IMR-90 (cell line): Measurements from ENCODE around the gene SORBS1. TPM values are rescaled to one million over a fixed set of nuclear protein-coding genes. Genes with fewer than 3 reads are reported as not detected.

Source experiments
- ATAC-seq: fragments of 200-7000 bp; cut with Tn5 transposase; 2 replicates; pipeline ENCODE4 v1.9.1; 2020; ENCODE audit warnings: low read depth, mild to moderate bottlenecking, moderate library complexity
- BruUV-seq: library from RNA; stranded (reverse); fragments of 400-500 nt; replicated peaks from 2 replicates; lab custom pipeline; 2021; lab: Mats Ljungman, UMichigan
- CTCF ChIA-PET: fragments of 300-600 bp; formaldehyde crosslinking; extraction: SDS; loops from one replicate; lab custom pipeline; 2021; ENCODE audit warnings: antibody characterized with exemption; lab: Yijun Ruan, JAX
- POLR2A ChIA-PET: fragments of 300-600 bp; sonication (Branson Sonifier 250); formaldehyde crosslinking; loops from one replicate; lab custom pipeline; 2022; ENCODE audit warnings: antibody characterized with exemption; ENCODE audit not compliant: unreplicated experiment; lab: Charles Lee
- DNase-seq: peaks from one replicate; pipeline ENCODE4 v3.0.0; 2013
- H2AFZ ChIP-seq: replicated peaks from 2 replicates; pipeline ENCODE3; 2013; ENCODE audit warnings: low read length, mild to moderate bottlenecking; ENCODE audit not compliant: poor library complexity
- H2AK5ac ChIP-seq: 2 replicates; pipeline ENCODE4 v1.6.1; 2013; ENCODE audit warnings: low read depth, low read length, inconsistent platforms
- H2AK9ac ChIP-seq: replicated peaks from 2 replicates; pipeline ENCODE3; 2013; ENCODE audit warnings: mild to moderate bottlenecking, low read depth, low read length, moderate library complexity; ENCODE audit not compliant: poor library complexity
- H2BK120ac ChIP-seq: 2 replicates; pipeline ENCODE4 v1.6.1; 2013; ENCODE audit warnings: low read depth, low read length, inconsistent platforms
- H2BK15ac ChIP-seq: 3 replicates; pipeline ENCODE4 v1.6.1; 2013; ENCODE audit warnings: low read depth, low read length, inconsistent platforms
- H2BK20ac ChIP-seq: 2 replicates; pipeline ENCODE4 v1.6.1; 2013; ENCODE audit warnings: low read depth, mild to moderate bottlenecking, inconsistent platforms, low read length, moderate library complexity
- H2BK5ac ChIP-seq: 2 replicates; pipeline ENCODE4 v1.6.1; 2013; ENCODE audit warnings: mild to moderate bottlenecking, low read depth, low read length, inconsistent platforms; ENCODE audit not compliant: poor library complexity, severe bottlenecking
- H3K14ac ChIP-seq: replicated peaks from 2 replicates; pipeline ENCODE4 v1.6.1; 2013; ENCODE audit warnings: low read depth, low read length, inconsistent platforms
- H3K18ac ChIP-seq: 2 replicates; pipeline ENCODE4 v1.6.1; 2013; ENCODE audit warnings: low read depth, low read length, control low read depth
- H3K23ac ChIP-seq: 2 replicates; pipeline ENCODE4 v1.6.1; 2013; ENCODE audit warnings: low read depth, low read length, inconsistent platforms
- H3K27ac ChIP-seq: 2 replicates; pipeline ENCODE4 v1.5.1; 2013; ENCODE audit warnings: mild to moderate bottlenecking, control low read depth, low read length; ENCODE audit not compliant: insufficient read depth
- H3K27me3 ChIP-seq: 2 replicates; pipeline ENCODE4 v1.6.1; 2013; ENCODE audit warnings: low read length; ENCODE audit not compliant: control insufficient read depth, insufficient read depth
- H3K36me3 ChIP-seq: 2 replicates; pipeline ENCODE4 v1.6.1; 2013; ENCODE audit warnings: low read length, mixed read lengths; ENCODE audit not compliant: control insufficient read depth, insufficient read depth
- H3K4ac ChIP-seq: 2 replicates; pipeline ENCODE4 v1.6.1; 2013; ENCODE audit warnings: low read depth, low read length, inconsistent platforms
- H3K4me1 ChIP-seq: 2 replicates; pipeline ENCODE4 v1.6.1; 2013; ENCODE audit warnings: low read length, mixed read lengths; ENCODE audit not compliant: control insufficient read depth, insufficient read depth
- H3K4me2 ChIP-seq: 2 replicates; pipeline ENCODE4 v1.6.1; 2013; ENCODE audit warnings: low read depth, mild to moderate bottlenecking, control low read depth, low read length, moderate library complexity
- H3K4me3 ChIP-seq: 2 replicates; pipeline ENCODE4 v1.5.1; 2013; ENCODE audit warnings: low read depth, mild to moderate bottlenecking, control low read depth, low read length, moderate library complexity; ENCODE audit not compliant: insufficient read depth
- H3K56ac ChIP-seq: 2 replicates; pipeline ENCODE4 v1.6.1; 2013; ENCODE audit warnings: low read length, inconsistent platforms; ENCODE audit not compliant: insufficient read depth; ENCODE audit errors: extremely low read depth
- H3K79me1 ChIP-seq, 2 experiments: 2 replicates each; pipeline ENCODE4 v1.6.1; 2013; ENCODE audit warnings: low read length in 2 of 2, inconsistent platforms in 1 of 2, low read depth in 1 of 2
- H3K9ac ChIP-seq: 2 replicates; pipeline ENCODE4 v1.6.1; 2013; ENCODE audit warnings: low read depth, low read length, control low read depth
- H3K9me1 ChIP-seq: 2 replicates; pipeline ENCODE4 v1.6.1; 2013; ENCODE audit warnings: low read length, inconsistent platforms; ENCODE audit not compliant: insufficient read depth
- H3K9me3 ChIP-seq: 2 replicates; pipeline ENCODE4 v1.6.1; 2013; ENCODE audit warnings: low read length; ENCODE audit not compliant: control insufficient read depth, insufficient read depth
- H4K20me1 ChIP-seq: 2 replicates; pipeline ENCODE4 v1.6.1; 2013; ENCODE audit warnings: low read length, inconsistent platforms; ENCODE audit not compliant: insufficient read depth
- H4K5ac ChIP-seq: 2 replicates; pipeline ENCODE4 v1.6.1; 2013; ENCODE audit warnings: mild to moderate bottlenecking, low read depth, low read length, control low read depth
- H4K8ac ChIP-seq, 2 experiments: 2 replicates each; pipeline ENCODE4 v1.6.1; 2013; ENCODE audit warnings: low read depth in 2 of 2, low read length in 2 of 2, control low read depth in 1 of 2, inconsistent platforms in 1 of 2
- H4K91ac ChIP-seq: 2 replicates; pipeline ENCODE4 v1.6.1; 2013; ENCODE audit warnings: low read depth, low read length, inconsistent platforms; ENCODE audit not compliant: insufficient read depth
- BHLHE40 ChIP-seq: fragments of 150-350 bp; IDR thresholded peaks from 2 replicates; pipeline ENCODE4 v1.6.1; 2016; ENCODE audit warnings: mild to moderate bottlenecking, low read depth, low read length
- CEBPB ChIP-seq: IDR thresholded peaks from 2 replicates; pipeline ENCODE4 v1.6.1; 2012; ENCODE audit warnings: low read depth, low read length, improper control_type of control experiment
- CHD1 ChIP-seq: IDR thresholded peaks from 2 replicates; pipeline ENCODE4 v1.6.1; 2012; ENCODE audit warnings: low read depth, low read length, improper control_type of control experiment
- CTCF ChIP-seq: conservative IDR thresholded peaks from 2 replicates; pipeline ENCODE4 v1.5.1; 2012; ENCODE audit warnings: mild to moderate bottlenecking, low read depth, low read length, improper control_type of control experiment
- ELK1 ChIP-seq: fragments of 150-350 bp; IDR thresholded peaks from 2 replicates; pipeline ENCODE4 v1.6.1; 2016; ENCODE audit warnings: low read depth, mild to moderate bottlenecking, low read length, moderate library complexity, borderline replicate concordance
- FOS ChIP-seq: fragments of 150-350 bp; IDR thresholded peaks from 2 replicates; pipeline ENCODE4 v1.6.1; 2016; ENCODE audit warnings: low read depth, low read length
- MAFK ChIP-seq: IDR thresholded peaks from 2 replicates; pipeline ENCODE4 v1.6.1; 2012; ENCODE audit warnings: low read depth, low read length, improper control_type of control experiment
- MAZ ChIP-seq: IDR thresholded peaks from 2 replicates; pipeline ENCODE4 v1.6.1; 2012; ENCODE audit warnings: low read depth, mild to moderate bottlenecking, low read length, improper control_type of control experiment, moderate library complexity, borderline replicate concordance
- MXI1 ChIP-seq: IDR thresholded peaks from 2 replicates; pipeline ENCODE4 v1.6.1; 2012; ENCODE audit warnings: low read depth, mild to moderate bottlenecking, low read length, moderate library complexity, borderline replicate concordance
- NFE2L2 ChIP-seq: fragments of 150-350 bp; IDR thresholded peaks from 2 replicates; pipeline ENCODE4 v1.6.1; 2016; ENCODE audit warnings: low read depth, mild to moderate bottlenecking, low read length
- POLR2A ChIP-seq: IDR thresholded peaks from 2 replicates; pipeline ENCODE4 v1.6.1; 2012; ENCODE audit warnings: mild to moderate bottlenecking, low read depth, low read length
- RAD21 ChIP-seq: IDR thresholded peaks from 2 replicates; pipeline ENCODE4 v1.6.1; 2012; ENCODE audit warnings: low read length, improper control_type of control experiment
- RCOR1 ChIP-seq: IDR thresholded peaks from 2 replicates; pipeline ENCODE4 v1.6.1; 2012; ENCODE audit warnings: mild to moderate bottlenecking, low read length, improper control_type of control experiment; ENCODE audit not compliant: insufficient replicate concordance
- RFX5 ChIP-seq: IDR thresholded peaks from 2 replicates; pipeline ENCODE4 v1.8.0; 2012; ENCODE audit warnings: low read depth, mild to moderate bottlenecking, low read length, moderate library complexity
- SMC3 ChIP-seq: fragments of 150-350 bp; IDR thresholded peaks from 2 replicates; pipeline ENCODE4 v1.6.1; 2016; ENCODE audit warnings: low read depth, mild to moderate bottlenecking, antibody characterized with exemption, low read length, moderate library complexity
- WGBS, 2 experiments: methylation state at CpG; one replicate each; pipeline versions ENCODE4 v1.1.5 to v1.1.7; 2013; ENCODE audit warnings: missing lambda C conversion rate in 2 of 2; ENCODE audit not compliant: insufficient read length in 1 of 2; ENCODE audit errors: extremely low coverage in 2 of 2; 5-methylcytosine and 5-hydroxymethylcytosine counted together
- dilution Hi-C: fragments of 300-500 bp; cut with HindIII; formaldehyde crosslinking; loops from one replicate; pipeline ENCODE4 v1.14.3; 2018; ENCODE audit warnings: low sequenced_read_pairs; ENCODE audit not compliant: unreplicated experiment
- in situ Hi-C: fragments of 300-500 bp; cut with MboI; formaldehyde crosslinking; loops from 3 replicates; pipeline ENCODE4 v1.14.3; 2019; ENCODE audit warnings: low sequenced_read_pairs, inconsistent platforms, mixed read lengths
- intact Hi-C: fragments of 100-400 bp; cut with micrococcal nuclease; formaldehyde crosslinking; loops from 2 replicates; pipeline ENCODE4 v1.10.0; 2022
- polyA plus RNA-seq, 3 experiments: library from polyadenylated mRNA; depleted of rRNA; stranded (reverse); fragments of >200 nt; gene quantifications; 2 replicates each; pipeline ENCODE4 v1.2.3, GENCODE V29; 2012; ENCODE audit warnings: low replicate concordance in 1 of 3
- total RNA-seq: library from RNA; depleted of rRNA; stranded (reverse); fragments of >200 nt; gene quantifications from 2 replicates; pipeline ENCODE4 v1.2.3, GENCODE V29; 2012
- TF ChIP-seq, protein P1 (sequence below): fragments of 150-350 bp; IDR thresholded peaks from 2 replicates; pipeline ENCODE4 v1.6.1; 2017; ENCODE audit warnings: mild to moderate bottlenecking, antibody characterized with exemption, low read length, low read depth

The SORBS1 gene
- total and polyA plus RNA-seq, 2 of the 4 experiments (the other 2 are of a cell fraction) = 0.18 to 0.32 TPM

DNA sequence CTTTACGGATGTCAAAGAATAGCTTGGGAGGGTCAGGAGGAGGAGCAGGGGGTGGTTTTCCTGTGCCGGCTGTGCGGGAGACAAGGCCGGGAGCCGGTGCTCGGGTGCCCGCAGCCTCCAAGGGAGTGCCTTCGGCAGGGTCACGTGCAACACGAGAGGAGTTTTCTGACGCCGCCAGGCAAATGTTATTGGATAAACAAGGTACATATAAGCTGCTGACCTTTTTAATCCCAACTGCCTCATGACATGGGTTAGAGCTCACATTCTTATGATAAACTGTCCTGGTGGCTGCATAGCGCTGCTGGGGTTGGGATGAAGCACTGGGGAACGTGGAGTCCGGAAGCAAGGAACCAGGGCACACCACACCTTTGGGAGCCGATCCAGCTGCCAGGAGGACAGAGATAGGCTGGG is 145.5 kb downstream of the SORBS1 start:
- Histone ChIP-seq H4K91ac (no peak overlapping the region), H2BK20ac (no peak overlapping the region), H3K23ac (no peak overlapping the region), H3K4me1 (no peaks in the 10 kb centered on the region), H2AK9ac (no peak overlapping the region), H3K9me3 (no peaks in the 10 kb centered on the region), H3K14ac (no peak overlapping the region), H3K27ac (no peak overlapping the region), H2BK5ac (no peak overlapping the region), H2AFZ (no peak overlapping the region), H3K18ac (no peak overlapping the region), H2BK15ac (no peak overlapping the region), H3K9ac (no peak overlapping the region), H3K56ac (no peak overlapping the region), H4K20me1 (no peaks in the 10 kb centered on the region), H3K4ac (no peak overlapping the region), H3K9me1 (no peaks in the 10 kb centered on the region), H2AK5ac (no peak overlapping the region), H4K5ac (no peak overlapping the region), H3K79me1 (no peaks in the 10 kb centered on the region), H3K27me3 (peaks cover 15% of the 10 kb centered on the region), H3K4me2 (no peak overlapping the region), H3K4me3 (no peak overlapping the region), H4K8ac (no peak overlapping the region), H3K36me3 (no peaks in the 10 kb centered on the region), H2BK120ac (no peak overlapping the region)
- in situ Hi-C loops = no loop called here
- BruUV-seq = no TSS peak
- CTCF ChIA-PET = interaction anchor here (0.6 kb wide), 1 partner anchor 788 kb away, joined by 3 read pairs; no protein-coding TSS in a partner anchor
- TF ChIP-seq NFE2L2 (no peak), ELK1 (no peak), MAFK (no peak), RCOR1 (no peak), POLR2A (no peak), FOS (no peak), CEBPB (no peak), CHD1 (no peak), MXI1 (no peak), RFX5 (no peak), SMC3 (no peak), MAZ (no peak), CTCF (no peak), BHLHE40 (no peak), RAD21 (no peak)
- TF ChIP-seq, protein P1, sequence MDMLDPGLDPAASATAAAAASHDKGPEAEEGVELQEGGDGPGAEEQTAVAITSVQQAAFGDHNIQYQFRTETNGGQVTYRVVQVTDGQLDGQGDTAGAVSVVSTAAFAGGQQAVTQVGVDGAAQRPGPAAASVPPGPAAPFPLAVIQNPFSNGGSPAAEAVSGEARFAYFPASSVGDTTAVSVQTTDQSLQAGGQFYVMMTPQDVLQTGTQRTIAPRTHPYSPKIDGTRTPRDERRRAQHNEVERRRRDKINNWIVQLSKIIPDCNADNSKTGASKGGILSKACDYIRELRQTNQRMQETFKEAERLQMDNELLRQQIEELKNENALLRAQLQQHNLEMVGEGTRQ = no peak
- intact Hi-C loops = no loop called here
- 71% methylated on average over 5 of the region's 16 CpGs; no CpG with 5 or more reads in 1 of the 2 experiments for WGBS, 2 experiments
- no peak for ATAC-seq
- dilution Hi-C loops = no loop called here
- POLR2A ChIA-PET = no interaction called here
- DNase-seq = no peak
